Bronchial epithelial cell (primary cell): ENCODE results near the gene IL17RD. TPM values are rescaled to one million over a fixed set of nuclear protein-coding genes. Genes with fewer than 3 reads are reported as not detected.

Experiments used
- DNase-seq: peaks from one replicate; pipeline ENCODE4 v3.0.0-alpha.2; 2010; ENCODE audit warnings: low read depth
- FAIRE-seq: peaks from 2 replicates; lab custom pipeline; 2011; peaks lifted over from hg19 to GRCh38; lab: Jason Lieb, UNC
- H3K27me3 ChIP-seq: 2 replicates; pipeline ENCODE4 v1.5.1; 2011; ENCODE audit warnings: low read length; ENCODE audit not compliant: control insufficient read depth, insufficient read depth
- H3K36me3 ChIP-seq: 2 replicates; pipeline ENCODE4 v1.5.1; 2011; ENCODE audit warnings: low read length; ENCODE audit not compliant: control insufficient read depth, insufficient read depth
- H3K4me3 ChIP-seq: 2 replicates; pipeline ENCODE4 v1.5.1; 2011; ENCODE audit warnings: mild to moderate bottlenecking, low read depth, low read length, control low read depth
- CTCF ChIP-seq: IDR thresholded peaks from 2 replicates; pipeline ENCODE4 v1.5.1; 2011; ENCODE audit warnings: mild to moderate bottlenecking, moderate library complexity, low read length, control low read depth, inconsistent platforms; ENCODE audit not compliant: insufficient read depth, severe bottlenecking
- total RNA-seq: library from RNA; depleted of rRNA; stranded (reverse); fragments of >200 nt; gene quantifications from 2 replicates; pipeline ENCODE4 v1.2.1, GENCODE V29; 2014

IL17RD gene
- total RNA-seq, 1 donor from 2014 or later: 1.1 TPM

DNA sequence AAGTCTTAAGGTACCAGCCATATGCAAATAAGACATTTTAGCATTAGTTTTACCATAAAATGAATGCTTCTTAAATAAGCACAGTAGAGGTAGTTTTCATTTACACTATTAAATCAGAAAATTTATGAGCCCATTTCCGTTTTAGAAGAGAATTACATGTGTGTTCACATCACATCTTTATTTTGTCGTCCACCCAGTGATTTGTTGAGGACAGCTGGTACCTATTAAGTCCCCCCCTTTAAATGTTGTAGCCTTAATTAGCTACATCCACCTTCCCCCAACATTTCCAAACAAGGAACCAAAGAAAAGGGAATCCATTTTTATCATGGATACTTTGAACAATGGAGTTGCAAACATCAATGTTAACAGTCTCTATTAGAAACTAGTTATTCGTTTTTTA is 6.8 kb downstream of the IL17RD start:
- no peak for TF ChIP-seq CTCF
- Histone ChIP-seq H3K4me3 (no peak overlapping the region), H3K27me3 (peaks cover 7% of the 10 kb centered on the region), H3K36me3 (no peaks in the 10 kb centered on the region)
- DNase-seq (no peak), FAIRE-seq (no peak)

DNA sequence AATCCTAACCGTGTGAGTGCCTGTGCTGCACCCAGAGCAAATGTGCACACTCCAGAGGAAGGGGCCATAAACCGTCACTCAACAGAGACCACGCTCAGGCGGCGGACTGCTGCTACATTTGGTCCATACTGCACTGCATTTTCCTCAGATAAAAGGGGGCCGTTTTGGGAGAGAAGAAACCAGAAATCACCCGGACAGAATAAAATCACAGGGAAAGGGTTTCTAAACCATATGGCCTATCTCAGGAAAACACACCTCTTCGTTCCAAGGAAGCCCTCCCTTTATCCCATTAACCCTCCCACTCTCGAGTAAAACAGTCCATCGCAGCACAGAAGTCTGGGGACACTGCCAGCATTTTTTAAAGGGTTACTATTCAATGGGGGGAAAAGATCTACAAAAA is 7.6 kb downstream of the IL17RD start:
- Histone ChIP-seq H3K4me3 (no peak overlapping the region), H3K27me3 (peaks cover 2% of the 10 kb centered on the region), H3K36me3 (no peaks in the 10 kb centered on the region)
- DNase-seq (no peak), FAIRE-seq (no peak)
- TF ChIP-seq CTCF: no peak

- Histone ChIP-seq H3K36me3 (no peaks in the 10 kb centered on the region), H3K4me3 (no peak overlapping the region), H3K27me3 (peaks cover 2% of the 10 kb centered on the region)
- FAIRE-seq (no peak), DNase-seq (no peak)
- TF ChIP-seq CTCF: no peak
These were observed 9.9 kb downstream of the IL17RD start for GRCh38 chr3:57155310-57155643.

DNA sequence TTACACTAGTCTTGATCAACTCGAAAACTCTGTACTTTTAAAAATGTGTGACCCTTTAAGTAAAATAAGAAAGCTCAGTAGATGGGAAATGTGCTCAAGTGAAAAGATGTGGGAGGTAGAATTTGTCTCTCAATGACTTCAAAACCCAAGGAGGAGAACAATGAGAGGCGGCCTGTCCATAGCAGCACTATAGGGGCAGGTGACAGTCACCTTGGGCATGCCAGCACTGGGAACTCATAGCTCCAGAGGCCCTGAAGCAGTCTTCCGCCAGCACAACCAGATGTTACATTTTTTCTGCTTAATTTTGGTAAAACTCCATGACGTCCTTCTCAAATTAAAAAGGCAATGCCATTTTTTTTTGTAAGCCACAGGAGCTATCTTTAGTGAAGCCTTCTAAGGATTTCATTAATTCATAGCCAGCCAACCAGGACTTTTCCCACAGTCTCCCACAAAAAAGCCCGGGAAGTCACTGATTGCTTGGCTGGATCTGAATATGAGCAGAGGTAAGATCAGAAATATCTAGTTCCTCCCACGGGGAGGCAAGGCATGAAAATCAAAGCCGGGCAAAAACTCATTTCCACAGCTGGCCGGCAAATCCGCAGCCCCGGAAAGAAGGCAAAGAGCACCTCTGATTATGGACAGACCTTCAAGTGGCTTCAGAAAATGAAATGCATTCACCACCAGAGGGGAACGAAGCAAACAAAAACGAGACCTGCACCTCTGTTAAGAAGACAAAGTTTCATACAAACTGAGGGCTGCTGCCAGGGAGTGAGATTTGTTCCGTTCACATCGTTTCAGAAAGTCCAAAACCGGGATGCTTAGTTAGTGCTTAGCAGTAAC is 10.5 kb downstream of the IL17RD start:
- FAIRE-seq: no peak
- H3K4me3 ChIP-seq: no peak overlapping the region
- no peak for DNase-seq
- peaks cover 2% of the 10 kb centered on the region for H3K27me3 ChIP-seq
- no peak for TF ChIP-seq CTCF
- H3K36me3 ChIP-seq: no peaks in the 10 kb centered on the region

DNA sequence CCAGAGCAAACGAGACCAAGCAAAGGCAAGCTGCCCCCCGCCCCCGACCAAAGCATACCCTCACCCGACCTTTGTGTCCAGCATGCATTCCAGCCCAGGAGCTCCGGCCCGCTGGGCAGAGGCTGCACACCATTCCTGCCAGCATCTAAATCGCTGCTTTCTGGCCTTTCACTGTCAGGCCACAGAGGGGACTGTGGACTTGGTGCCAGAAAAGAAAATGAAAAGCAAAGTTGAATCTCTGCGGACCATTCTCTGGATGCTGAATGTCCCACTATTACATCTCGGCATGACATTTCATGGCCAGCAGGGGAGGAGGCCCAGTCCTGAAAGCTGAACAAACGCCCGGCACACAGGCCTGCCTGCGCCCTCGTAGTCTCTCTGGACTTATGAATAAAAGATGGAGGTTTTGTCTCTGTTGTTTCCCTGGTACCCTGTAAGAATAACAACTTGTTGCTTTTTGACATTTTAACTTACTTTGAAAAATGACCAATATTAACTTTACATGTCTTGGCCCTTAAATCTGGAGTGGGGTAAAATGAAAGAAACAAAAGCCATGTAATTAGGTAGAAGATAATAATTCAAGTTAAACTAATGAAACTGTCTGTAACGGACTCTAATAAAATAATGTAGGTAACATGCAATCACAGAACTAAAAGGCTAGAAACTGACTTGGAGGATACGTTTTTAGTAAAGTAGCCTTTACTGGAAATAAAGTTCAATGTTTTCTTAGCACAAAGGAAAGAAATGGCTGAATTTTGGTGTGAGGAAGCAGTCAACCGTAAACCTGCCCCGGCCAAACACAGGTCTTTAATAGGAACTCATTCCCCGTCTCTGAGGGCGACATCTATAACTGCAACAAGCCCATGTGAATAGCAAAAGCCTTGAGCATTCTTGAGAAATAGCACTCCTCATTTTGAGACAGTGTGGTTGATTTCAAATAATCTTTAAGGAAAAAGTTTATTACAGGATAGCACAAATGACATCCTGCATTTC is 12.7 kb downstream of the IL17RD start:
- no peak for DNase-seq

More for the DNA sequence above, 12.7 kb downstream of the IL17RD start:
- Histone ChIP-seq H3K27me3 (peaks cover 2% of the 10 kb centered on the region), H3K36me3 (no peaks in the 10 kb centered on the region), H3K4me3 (no peak overlapping the region)
- no peak for TF ChIP-seq CTCF
- no peak for FAIRE-seq
